Spleen (tissue), 11 donors: ENCODE data around the gene KCNH5. TPM values are rescaled to one million over a fixed set of nuclear protein-coding genes. Genes with fewer than 3 reads are reported as not detected.

Experiments used
- DNase-seq: peaks from one replicate; pipeline ENCODE4 v3.0.0-alpha.2; 2020
- H3K27ac ChIP-seq, 8 donors: fragments of 200-600 bp; sonication (generic) in 7 of 8; 1 replicate in 4 of 8; 2 replicates in 4 of 8; pipeline versions ENCODE4 v1.5.0 to v1.8.0; 2016 to 2021; ENCODE audit warnings: inconsistent platforms in 4 of 8, mild to moderate bottlenecking in 4 of 8, moderate library complexity in 1 of 8
- H3K27me3 ChIP-seq, 7 donors: fragments of 200-600 bp; sonication (generic) in 6 of 7; replicated peaks in 1 of 7; 1 replicate in 4 of 7; 2 replicates in 3 of 7; pipeline versions ENCODE4 v1.5.0 to v1.8.0; 2016 to 2021; ENCODE audit warnings: inconsistent platforms in 3 of 7, mild to moderate bottlenecking in 1 of 7
- H3K36me3 ChIP-seq, 6 donors: fragments of 200-600 bp; sonication (generic) in 5 of 6; 1 replicate in 4 of 6; 2 replicates in 2 of 6; pipeline versions ENCODE4 v1.5.0 to v1.8.0; 2016 to 2021; ENCODE audit warnings: inconsistent platforms in 2 of 6
- H3K4me1 ChIP-seq, 6 donors: fragments of 200-600 bp; sonication (generic) in 5 of 6; 1 replicate in 3 of 6; 2 replicates in 3 of 6; pipeline versions ENCODE4 v1.5.0 to v1.8.0; 2016 to 2021; ENCODE audit warnings: inconsistent platforms in 3 of 6
- H3K4me3 ChIP-seq, 8 donors: fragments of 200-600 bp; sonication (generic) in 7 of 8; 1 replicate in 4 of 8; 2 replicates in 4 of 8; pipeline versions ENCODE4 v1.5.0 to v1.8.0; 2016 to 2021; ENCODE audit warnings: inconsistent platforms in 4 of 8, mild to moderate bottlenecking in 4 of 8, moderate library complexity in 2 of 8
- H3K9me3 ChIP-seq, 8 donors: fragments of 200-600 bp; sonication (generic) in 7 of 8; 1 replicate in 4 of 8; 2 replicates in 4 of 8; pipeline versions ENCODE4 v1.5.0 to v1.8.0; 2016 to 2021; ENCODE audit warnings: inconsistent platforms in 4 of 8
- CTCF ChIP-seq, 11 experiments: fragments of 200-600 bp in 7 of 11; fragments of 450-650 bp in 4 of 11; sonication (generic) in 4 of 11; IDR thresholded peaks in 8 of 11; conservative IDR thresholded peaks in 3 of 11; 1 replicate in 7 of 11; 2 replicates in 4 of 11; pipeline versions ENCODE4 v1.4.0 to v1.8.0; 2016 to 2021; ENCODE audit warnings: antibody characterized with exemption in 11 of 11, inconsistent platforms in 4 of 11, mild to moderate bottlenecking in 1 of 11
- POLR2A ChIP-seq, 3 donors: fragments of 450-650 bp; IDR thresholded peaks; one replicate each; pipeline ENCODE4 v1.5.1; 2017; ENCODE audit warnings: antibody characterized with exemption in 3 of 3, mild to moderate bottlenecking in 1 of 3
- POLR2AphosphoS5 ChIP-seq, 3 donors: sonication (generic); formaldehyde crosslinking; IDR thresholded peaks; one replicate each; pipeline ENCODE4 v1.5.1; 2017; ENCODE audit warnings: antibody characterized with exemption in 3 of 3
- WGBS, 5 donors: extraction: QIAGEN DNeasy Blood & Tissue Kit in 3 of 5; methylation state at CpG; one replicate each; pipeline versions ENCODE4 v1.1.5 to v1.1.7; 2013 to 2018; 5-methylcytosine and 5-hydroxymethylcytosine counted together
- intact Hi-C: fragments of 100-400 bp; cut with DNase I; formaldehyde crosslinking; loops from one replicate; pipeline ENCODE4 v1.15.0; 2023; ENCODE audit warnings: low total_unique reads
- polyA plus RNA-seq, 3 donors: library from polyadenylated mRNA; stranded (reverse); fragments of 200-250 nt; gene quantifications; one replicate each; pipeline ENCODE4 v1.2.1, GENCODE V29; 2013
- total RNA-seq, 7 donors: library from RNA; depleted of rRNA in 3 of 7; stranded (reverse); fragments of >200 nt in 3 of 7; fragmentation: NEBNext Ultra II Directional in 4 of 7; extraction: Animal tissue kit (Norgen Biotek cat#: 25700) in 4 of 7; gene quantifications; one replicate each; pipeline versions ENCODE4 v1.1.0 to v1.2.1, GENCODE V29; 2016 to 2021
- donor health status: healthy with polysubstance abuse.
- donor health status: DM: no; HTN: no; CAD: no; lungs with moderate emphysema.
- donor health status: DM: no; HTN: no; CAD: no.
- donor health status: Bipolar disorder and iron deficiency.
- donor health status: healthy.
- donor health status: DM: no; HTN: no; CAD: no.
- donor health status: DM: yes; HTN: yes; CAD: no.

The KCNH5 gene
- total and polyA plus RNA-seq, 10 donors: 0.02 to 0.03 (median 0.03) TPM; not detected in 6

- TF ChIP-seq POLR2A (IDR thresholded peaks at IDR 0.05) (no peak), POLR2AphosphoS5 (IDR thresholded peaks at IDR 0.05) (no peak), CTCF (IDR thresholded peaks at IDR 0.05 in 8 of 11, conservative IDR thresholded peaks at IDR 0.05 in 3 of 11) (no peak)
- H3K4me1 ChIP-seq: no peaks in the 10 kb centered on the region
- H3K27me3 ChIP-seq: no peaks in the 10 kb centered on the region
- 77 to 87% (median 80%) methylated on average over 4 of the region's 4 CpGs for WGBS, 5 donors
- no peak overlapping the region for H3K27ac ChIP-seq
- intact Hi-C loops: no loop called here
- no peaks in the 10 kb centered on the region for H3K9me3 ChIP-seq
- no peaks in the 10 kb centered on the region for H3K36me3 ChIP-seq
- no peak overlapping the region for H3K4me3 ChIP-seq
- DNase-seq: no peak
Measured at GRCh38 chr14:63014621-63015020, 30.6 kb downstream of the KCNH5 start.

GRCh38 chr14:63012171-63012570 is 33.1 kb downstream of the KCNH5 start:
- H3K4me3 ChIP-seq: no peak overlapping the region
- no peak overlapping the region for H3K27ac ChIP-seq
- no peaks in the 10 kb centered on the region for H3K36me3 ChIP-seq
- no peaks in the 10 kb centered on the region for H3K4me1 ChIP-seq
- WGBS, 5 donors: 79 to 92% (median 86%) methylated on average over 3 of the region's 3 CpGs
- DNase-seq: no peak
- intact Hi-C loops: no loop called here
- H3K27me3 ChIP-seq: no peaks in the 10 kb centered on the region
- H3K9me3 ChIP-seq: no peaks in the 10 kb centered on the region
- TF ChIP-seq POLR2A (IDR thresholded peaks at IDR 0.05): no peak
- TF ChIP-seq CTCF (IDR thresholded peaks at IDR 0.05 in 8 of 11, conservative IDR thresholded peaks at IDR 0.05 in 3 of 11): no peak
- TF ChIP-seq POLR2AphosphoS5 (IDR thresholded peaks at IDR 0.05): no peak

DNA sequence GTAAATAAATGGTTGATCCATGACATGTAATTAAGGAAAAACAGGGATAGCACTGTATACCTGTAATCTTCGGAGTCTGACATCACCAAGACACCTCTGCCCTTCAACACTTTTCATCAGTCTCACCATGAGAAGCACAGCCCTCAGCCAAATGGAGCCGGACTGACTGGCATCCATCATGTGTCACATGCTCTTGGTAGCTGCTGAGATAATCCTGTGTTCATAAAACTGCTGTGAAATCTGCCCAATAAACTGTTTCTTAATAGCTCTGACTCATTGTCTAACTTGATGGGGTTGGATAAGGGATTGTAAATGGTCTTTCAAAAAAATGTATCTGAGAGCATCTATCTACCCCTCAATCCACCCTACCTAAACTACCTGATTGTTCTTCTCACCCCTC is 33.6 kb downstream of the KCNH5 start:
- 65 to 88% (median 77%) methylated on average over 2 of the region's 2 CpGs for WGBS, 5 donors
- H3K4me3 ChIP-seq: no peak overlapping the region
- DNase-seq: no peak
- TF ChIP-seq POLR2A (IDR thresholded peaks at IDR 0.05) (no peak), POLR2AphosphoS5 (IDR thresholded peaks at IDR 0.05) (no peak), CTCF (IDR thresholded peaks at IDR 0.05 in 8 of 11, conservative IDR thresholded peaks at IDR 0.05 in 3 of 11) (no peak)
- no peaks in the 10 kb centered on the region for H3K9me3 ChIP-seq
- intact Hi-C loops: no loop called here
- no peaks in the 10 kb centered on the region for H3K27me3 ChIP-seq
- H3K27ac ChIP-seq: no peak overlapping the region
- no peaks in the 10 kb centered on the region for H3K36me3 ChIP-seq
- no peaks in the 10 kb centered on the region for H3K4me1 ChIP-seq

DNA sequence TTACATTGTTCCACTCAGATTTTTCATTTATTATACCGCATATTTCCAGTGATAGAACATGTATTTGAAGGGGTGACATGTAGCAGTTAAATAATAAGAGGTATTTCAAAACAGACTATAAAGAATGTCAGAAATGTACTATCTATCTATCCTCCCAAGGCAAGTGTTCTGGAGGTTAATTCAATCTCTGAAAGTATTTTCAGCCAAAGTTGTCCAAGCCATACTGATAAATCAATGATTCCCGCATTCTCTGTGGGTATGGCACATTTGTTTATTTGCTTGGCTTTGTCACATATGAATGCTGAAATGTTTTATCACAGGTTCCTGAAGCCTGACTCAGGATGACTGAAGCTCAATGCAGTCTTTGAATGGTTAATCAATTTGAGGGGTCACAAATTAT is 35.8 kb downstream of the KCNH5 start:
- no peaks in the 10 kb centered on the region for H3K4me1 ChIP-seq
- TF ChIP-seq CTCF (IDR thresholded peaks at IDR 0.05 in 8 of 11, conservative IDR thresholded peaks at IDR 0.05 in 3 of 11) (no peak), POLR2AphosphoS5 (IDR thresholded peaks at IDR 0.05) (no peak), POLR2A (IDR thresholded peaks at IDR 0.05) (no peak)
- no peak for DNase-seq
- H3K9me3 ChIP-seq: no peaks in the 10 kb centered on the region
- H3K27me3 ChIP-seq: no peaks in the 10 kb centered on the region
- H3K27ac ChIP-seq: no peak overlapping the region
- H3K4me3 ChIP-seq: no peak overlapping the region
- intact Hi-C loops: no loop called here
- H3K36me3 ChIP-seq: no peaks in the 10 kb centered on the region
- WGBS, 5 donors: 87 to 95% (median 89%) methylated on average over 2 of the region's 2 CpGs
